SK-N-SH (cell line): Measurements from ENCODE around the gene GRIK3. TPM values are rescaled to one million over a fixed set of nuclear protein-coding genes. Genes with fewer than 3 reads are reported as not detected.

Experiments used
- CTCF ChIA-PET: fragments of 300-600, 350-600 bp; formaldehyde crosslinking; extraction: SDS; loops from one replicate; lab custom pipeline; 2021; lab: Yijun Ruan, JAX
- POLR2A ChIA-PET: fragments of 350-600 bp; sonication (Branson Sonifier 250); formaldehyde crosslinking; extraction: SDS; loops from one replicate; lab custom pipeline; 2020; ENCODE audit warnings: antibody characterized with exemption, inconsistent platforms; lab: Yijun Ruan, JAX
- DNase-seq: peaks from one replicate; pipeline ENCODE4 v3.0.0; 2012
- H2AFZ ChIP-seq: fragments of 200-600 bp; sonication (generic); 2 replicates; pipeline ENCODE4 v1.8.1; 2016; ENCODE audit warnings: antibody characterized with exemption, mild to moderate bottlenecking, low read depth
- H3F3A ChIP-seq: fragments of 200-600 bp; sonication (generic); replicated peaks from 2 replicates; pipeline ENCODE3; 2016; ENCODE audit warnings: antibody characterized with exemption, mild to moderate bottlenecking; ENCODE audit not compliant: insufficient read depth
- H3K27ac ChIP-seq, 2 experiments: fragments of 200-500 bp in 1 of 2; fragments of 200-600 bp in 1 of 2; sonication (Bioruptor generic) in 1 of 2; sonication (generic), shearing (Covaris generic) in 1 of 2; 2 replicates each; pipeline versions ENCODE4 v1.5.1 to v1.6.1; 2014 to 2016; ENCODE audit warnings: low read depth in 2 of 2, inconsistent platforms in 1 of 2, low read length in 1 of 2, mild to moderate bottlenecking in 1 of 2, mixed read lengths in 1 of 2
- H3K27me3 ChIP-seq: fragments of 200-600 bp; sonication (generic), shearing (Covaris generic); 2 replicates; pipeline ENCODE4 v1.6.1; 2016; ENCODE audit warnings: mixed run types; ENCODE audit not compliant: insufficient read depth
- H3K36me3 ChIP-seq, 2 experiments: fragments of 200-500 bp in 1 of 2; fragments of 200-600 bp in 1 of 2; sonication (Bioruptor generic) in 1 of 2; sonication (generic) in 1 of 2; replicated peaks in 1 of 2; 2 replicates each; pipeline versions ENCODE3 to v1.5.1; 2014 to 2016; ENCODE audit warnings: low read length in 1 of 2, mild to moderate bottlenecking in 1 of 2; ENCODE audit not compliant: insufficient read depth in 2 of 2, control insufficient read depth in 1 of 2
- H3K4me1 ChIP-seq, 2 experiments: fragments of 200-500 bp in 1 of 2; fragments of 200-600 bp in 1 of 2; sonication (Bioruptor generic) in 1 of 2; sonication (generic), shearing (Covaris generic) in 1 of 2; 2 replicates each; pipeline versions ENCODE4 v1.5.1 to v1.6.1; 2014 to 2016; ENCODE audit warnings: low read depth in 1 of 2, low read length in 1 of 2, mixed run types in 1 of 2; ENCODE audit not compliant: insufficient read depth in 2 of 2, control insufficient read depth in 1 of 2
- H3K4me2 ChIP-seq: fragments of 200-600 bp; sonication (generic), shearing (Covaris generic); 2 replicates; pipeline ENCODE4 v1.6.1; 2017; ENCODE audit warnings: mixed run types
- H3K4me3 ChIP-seq, 2 experiments: fragments of 200-500 bp in 1 of 2; fragments of 200-600 bp in 1 of 2; sonication (Bioruptor generic) in 1 of 2; sonication (generic), shearing (Covaris generic) in 1 of 2; 2 replicates each; pipeline versions ENCODE4 v1.5.1 to v1.8.1; 2014 to 2016; ENCODE audit warnings: low read depth in 2 of 2, inconsistent platforms in 1 of 2, low read length in 1 of 2, mild to moderate bottlenecking in 1 of 2, mixed read lengths in 1 of 2, moderate library complexity in 1 of 2
- H3K79me2 ChIP-seq: fragments of 200-600 bp; sonication (generic); 2 replicates; pipeline ENCODE4 v1.8.1; 2017; ENCODE audit warnings: mild to moderate bottlenecking; ENCODE audit not compliant: insufficient read depth
- H3K9ac ChIP-seq: fragments of 200-600 bp; sonication (generic); 2 replicates; pipeline ENCODE4 v1.6.1; 2017; ENCODE audit warnings: mixed run types
- H3K9me2 ChIP-seq: fragments of 200-600 bp; sonication (generic); 2 replicates; pipeline ENCODE4 v1.6.1; 2017; ENCODE audit warnings: mixed run types
- H3K9me3 ChIP-seq: fragments of 200-600 bp; sonication (generic); 2 replicates; pipeline ENCODE4 v1.6.1; 2017; ENCODE audit warnings: mixed run types, mild to moderate bottlenecking, moderate library complexity
- H4K20me1 ChIP-seq: fragments of 200-600 bp; sonication (generic); 2 replicates; pipeline ENCODE4 v1.6.1; 2017; ENCODE audit warnings: mild to moderate bottlenecking, mixed run types; ENCODE audit not compliant: insufficient read depth
- CTCF ChIP-seq: fragments of 200-600 bp; sonication (generic); IDR thresholded peaks from 2 replicates; pipeline ENCODE4 v1.6.1; 2017; ENCODE audit warnings: antibody characterized with exemption, mild to moderate bottlenecking, moderate library complexity
- ELF1 ChIP-seq: IDR thresholded peaks from 2 replicates; pipeline ENCODE4 v1.4.0; 2012
- FOSL2 ChIP-seq: IDR thresholded peaks from 2 replicates; pipeline ENCODE4 v1.4.0; 2012; ENCODE audit warnings: low read depth, mild to moderate bottlenecking, moderate library complexity, borderline replicate concordance
- MEF2A ChIP-seq: IDR thresholded peaks from 2 replicates; pipeline ENCODE4 v1.4.0; 2012; ENCODE audit warnings: low read depth, borderline replicate concordance
- POLR2AphosphoS5 ChIP-seq: IDR thresholded peaks from 2 replicates; pipeline ENCODE4 v1.6.1; 2012; ENCODE audit warnings: low read depth, low read length
- TAF1 ChIP-seq: IDR thresholded peaks from 2 replicates; pipeline ENCODE4 v1.6.1; 2012; ENCODE audit warnings: low read depth, mild to moderate bottlenecking, low read length, moderate library complexity, borderline replicate concordance
- TCF12 ChIP-seq: IDR thresholded peaks from 2 replicates; pipeline ENCODE4 v1.4.0; 2012
- USF1 ChIP-seq: IDR thresholded peaks from 2 replicates; pipeline ENCODE4 v1.4.0; 2012; ENCODE audit warnings: low read depth, borderline replicate concordance
- YY1 ChIP-seq: IDR thresholded peaks from 2 replicates; pipeline ENCODE4 v1.4.0; 2012; ENCODE audit warnings: low read depth, mild to moderate bottlenecking
- ZBTB33 ChIP-seq: IDR thresholded peaks from 2 replicates; pipeline ENCODE4 v1.4.0; 2012; ENCODE audit warnings: low read depth, borderline replicate concordance
- WGBS: methylation state at CpG from one replicate; pipeline ENCODE4 v1.1.6; 2017; ENCODE audit warnings: low lambda C conversion rate; 5-methylcytosine and 5-hydroxymethylcytosine counted together
- polyA plus RNA-seq, 3 experiments: library from polyadenylated mRNA; depleted of rRNA; stranded (reverse); fragments of >200 nt; gene quantifications; 2 replicates each; pipeline ENCODE4 v1.2.3, GENCODE V29; 2012

The GRIK3 gene
- polyA plus RNA-seq, 1 of the 3 experiments (the other 2 are of a cell fraction), result not detected

DNA sequence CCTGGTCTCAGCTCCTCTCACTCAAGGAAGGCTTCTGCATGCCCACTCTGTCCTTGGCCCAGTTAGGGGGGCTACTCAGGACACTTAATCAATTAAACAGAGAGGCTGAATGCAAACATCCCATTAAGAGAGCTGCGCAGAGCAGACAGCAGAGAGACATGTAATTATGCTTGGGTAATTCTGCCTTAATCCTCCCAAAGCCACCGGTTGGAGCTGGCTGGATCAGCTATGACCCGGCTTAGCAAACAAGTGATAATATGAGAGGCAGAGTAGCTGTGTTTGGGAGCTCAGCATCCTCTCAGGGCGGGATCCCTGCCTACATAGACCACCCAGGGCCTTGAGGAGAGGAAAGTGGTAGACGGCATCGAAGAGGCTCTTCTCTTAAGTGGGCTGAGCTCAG is 183.2 kb downstream of the GRIK3 start:
- no peak for TF ChIP-seq MEF2A
- TF ChIP-seq ELF1, result no peak
- no peak for TF ChIP-seq CTCF
- TF ChIP-seq FOSL2, result no peak
- no peak for TF ChIP-seq POLR2AphosphoS5
- no peak for TF ChIP-seq TCF12
- no peak for TF ChIP-seq ZBTB33
- no peak for TF ChIP-seq USF1
- TF ChIP-seq YY1, result no peak
- TF ChIP-seq, all 33 proteins: peak for 0
- no peak overlapping the region for H3K27ac ChIP-seq
- POLR2A ChIA-PET, result no interaction called here
- H3K4me2 ChIP-seq, result no peak overlapping the region
- no peak overlapping the region for H3K4me3 ChIP-seq
- H3K9ac ChIP-seq, result no peak overlapping the region
- H3K79me2 ChIP-seq, result no peaks in the 10 kb centered on the region
- DNase-seq, result no peak
- H3K36me3 ChIP-seq, result no peaks in the 10 kb centered on the region
- CTCF ChIA-PET, result interaction anchor here (1.1 to 6.7 kb wide), 4 partner anchors 11 to 275 kb away, joined by 4 to 42 read pairs (median 5); no protein-coding TSS in a partner anchor
- no peaks in the 10 kb centered on the region for H3K27me3 ChIP-seq
- no peak overlapping the region for H2AFZ ChIP-seq
- no peaks in the 10 kb centered on the region for H3K9me3 ChIP-seq
- no peaks in the 10 kb centered on the region for H3K9me2 ChIP-seq
- H3K4me1 ChIP-seq, result peaks cover 0 to 7% of the 10 kb centered on the region in 2 experiments; a peak in 1 of 4 replicates
- H3F3A ChIP-seq, result no peaks in the 10 kb centered on the region
- WGBS, result 39% methylated on average over 6 of the region's 6 CpGs
- H4K20me1 ChIP-seq, result no peaks in the 10 kb centered on the region

DNA sequence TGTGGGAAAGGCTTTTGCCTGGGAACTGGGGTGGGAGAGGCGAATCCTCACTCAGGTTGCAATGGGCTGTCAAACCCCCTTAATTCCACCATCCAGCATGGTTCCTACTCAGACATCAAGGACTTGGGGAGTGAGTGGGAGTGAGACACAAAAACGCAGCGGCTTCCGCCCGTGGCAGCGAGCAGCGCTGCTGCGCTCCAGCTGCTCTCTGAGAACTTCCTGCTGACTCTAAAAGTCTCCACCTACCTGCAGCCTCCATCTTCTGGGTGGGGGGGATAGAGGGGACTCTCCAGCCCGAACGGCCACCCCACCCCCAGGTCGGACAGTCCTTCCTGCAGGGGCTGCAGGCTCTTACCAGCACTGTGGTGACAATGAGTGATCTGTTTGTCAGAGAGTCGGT is 184.4 kb downstream of the GRIK3 start:
- TF ChIP-seq TAF1 (no peak), CTCF (no peak)
- TF ChIP-seq, all 33 proteins: peak for 0
- no peaks in the 10 kb centered on the region for H3K9me2 ChIP-seq
- no peak overlapping the region for H3K4me2 ChIP-seq
- no peaks in the 10 kb centered on the region for H3K9me3 ChIP-seq
- H3K27me3 ChIP-seq, result no peaks in the 10 kb centered on the region
- H3K4me1 ChIP-seq, result peaks cover 0 to 8% of the 10 kb centered on the region in 2 experiments; a peak in 1 of 4 replicates
- no peaks in the 10 kb centered on the region for H4K20me1 ChIP-seq
- no peak for DNase-seq
- no peak overlapping the region for H3K27ac ChIP-seq
- no peaks in the 10 kb centered on the region for H3K79me2 ChIP-seq
- WGBS, result 18% methylated on average over 2 of the region's 12 CpGs
- H3K9ac ChIP-seq, result no peak overlapping the region
- no peaks in the 10 kb centered on the region for H3F3A ChIP-seq
- ChIA-PET POLR2A (no interaction called here), CTCF (interaction anchor here (2.8 kb wide), 1 partner anchor 11 kb away, joined by 9 read pairs; no protein-coding TSS in a partner anchor)
- H3K36me3 ChIP-seq, result no peaks in the 10 kb centered on the region
- no peak overlapping the region for H2AFZ ChIP-seq
- H3K4me3 ChIP-seq, result no peak overlapping the region
